GM12878 (cell line): ENCODE measurements around the gene RBMS3.

Experiments
- ATF3 ChIP-seq: IDR thresholded peaks from 2 replicates; pipeline ENCODE4 v1.6.1; 2011; ENCODE audit warnings: low read depth, mild to moderate bottlenecking, low read length, moderate library complexity, borderline replicate concordance; ENCODE audit errors: extremely low read depth
- CREB1 ChIP-seq: IDR thresholded peaks from 2 replicates; pipeline ENCODE4 v1.6.1; 2012; ENCODE audit warnings: low read depth, mild to moderate bottlenecking, inconsistent platforms
- CTCF ChIP-seq, 3 experiments: IDR thresholded peaks in 2 of 3; conservative IDR thresholded peaks in 1 of 3; 2 replicates each; pipeline ENCODE4 v1.5.1; 2011; ENCODE audit warnings: low read depth in 3 of 3, low read length in 3 of 3, mild to moderate bottlenecking in 3 of 3, control low read depth in 2 of 3, moderate library complexity in 2 of 3, inconsistent platforms in 1 of 3, mixed read lengths in 1 of 3; ENCODE audit not compliant: control insufficient read depth in 2 of 3, insufficient read depth in 1 of 3; ENCODE audit errors: extremely low read depth in 1 of 3
- EP300 ChIP-seq, 2 experiments: fragments of 150-350 bp in 1 of 2; IDR thresholded peaks; 2 replicates each; pipeline ENCODE4 v1.6.1; 2011 to 2012; ENCODE audit warnings: low read depth in 2 of 2, low read length in 2 of 2, borderline replicate concordance in 1 of 2, improper control_type of control experiment in 1 of 2, inconsistent platforms in 1 of 2; ENCODE audit not compliant: control insufficient read depth in 1 of 2
- HDGF ChIP-seq: fragments of 450-650 bp; IDR thresholded peaks from 2 replicates; pipeline ENCODE4 v1.6.1; 2016; ENCODE audit warnings: antibody characterized with exemption
- POLR2A ChIP-seq: IDR thresholded peaks from 2 replicates; pipeline ENCODE4 v1.6.1; 2011; ENCODE audit warnings: low read depth, mild to moderate bottlenecking, low read length
- ZNF274 ChIP-seq: IDR thresholded peaks from one replicate; pipeline ENCODE4 v1.8.0; 2011; ENCODE audit not compliant: insufficient read length, insufficient read depth
- TF ChIP-seq, protein P1 (sequence below): fragments of 450-650 bp; IDR thresholded peaks from 2 replicates; pipeline ENCODE4 v1.6.1; 2016; ENCODE audit warnings: mild to moderate bottlenecking

GRCh38 chr3:29694331-29694730 lies 413.5 kb downstream of the RBMS3 start:
- TF ChIP-seq CTCF (IDR thresholded peaks at IDR 0.05 in 2 of 3, conservative IDR thresholded peaks at IDR 0.05 in 1 of 3; ENCODE audit: control insufficient read depth in 2 of 3, extremely low read depth in 1 of 3, insufficient read depth in 1 of 3, low read depth in 3 of 3, low read length in 3 of 3), result no peak
- TF ChIP-seq ZNF274, result no peak
- TF ChIP-seq, protein P1, sequence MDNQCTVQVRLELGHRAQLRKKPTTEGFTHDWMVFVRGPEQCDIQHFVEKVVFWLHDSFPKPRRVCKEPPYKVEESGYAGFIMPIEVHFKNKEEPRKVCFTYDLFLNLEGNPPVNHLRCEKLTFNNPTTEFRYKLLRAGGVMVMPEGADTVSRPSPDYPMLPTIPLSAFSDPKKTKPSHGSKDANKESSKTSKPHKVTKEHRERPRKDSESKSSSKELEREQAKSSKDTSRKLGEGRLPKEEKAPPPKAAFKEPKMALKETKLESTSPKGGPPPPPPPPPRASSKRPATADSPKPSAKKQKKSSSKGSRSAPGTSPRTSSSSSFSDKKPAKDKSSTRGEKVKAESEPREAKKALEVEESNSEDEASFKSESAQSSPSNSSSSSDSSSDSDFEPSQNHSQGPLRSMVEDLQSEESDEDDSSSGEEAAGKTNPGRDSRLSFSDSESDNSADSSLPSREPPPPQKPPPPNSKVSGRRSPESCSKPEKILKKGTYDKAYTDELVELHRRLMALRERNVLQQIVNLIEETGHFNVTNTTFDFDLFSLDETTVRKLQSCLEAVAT, result no peak
- no peak for TF ChIP-seq CREB1
- TF ChIP-seq HDGF, result no peak
- no peak for TF ChIP-seq POLR2A
- no peak for TF ChIP-seq EP300 (IDR thresholded peaks at IDR 0.05; ENCODE audit: borderline replicate concordance in 1 of 2, control insufficient read depth in 1 of 2, low read depth in 2 of 2, low read length in 2 of 2)
- no peak for TF ChIP-seq ATF3
